Coronary artery (tissue), 2 donors: ENCODE results near the gene METTL22.
A peak's percentile ranks its signal among the peaks of the same experiment; 100 is the strongest.

Experiments
- DNase-seq: peaks from one replicate; pipeline ENCODE4 v3.0.0-alpha.2; 2017; ENCODE audit warnings: low spot score
- H3K27ac ChIP-seq, 2 donors: fragments of 200-600 bp; sonication (generic); one replicate each; pipeline ENCODE4 v1.5.1; 2016 to 2019
- H3K4me3 ChIP-seq: fragments of 200-600 bp; sonication (generic); 2 replicates; pipeline ENCODE4 v1.5.1; 2016; ENCODE audit warnings: mild to moderate bottlenecking, moderate library complexity
- TF ChIP-seq, protein P1 (sequence below): fragments of 200-600 bp; sonication (generic); IDR thresholded peaks from one replicate; pipeline ENCODE4 v1.5.1; 2019; ENCODE audit warnings: antibody characterized with exemption

The METTL22 gene

GRCh38 chr16:8625491-8626087 lies 4.1 kb downstream of the METTL22 start:
- Histone ChIP-seq H3K4me3 (no peak overlapping the region), H3K27ac (no peak overlapping the region)
- no peak for DNase-seq
- TF ChIP-seq, protein P1, sequence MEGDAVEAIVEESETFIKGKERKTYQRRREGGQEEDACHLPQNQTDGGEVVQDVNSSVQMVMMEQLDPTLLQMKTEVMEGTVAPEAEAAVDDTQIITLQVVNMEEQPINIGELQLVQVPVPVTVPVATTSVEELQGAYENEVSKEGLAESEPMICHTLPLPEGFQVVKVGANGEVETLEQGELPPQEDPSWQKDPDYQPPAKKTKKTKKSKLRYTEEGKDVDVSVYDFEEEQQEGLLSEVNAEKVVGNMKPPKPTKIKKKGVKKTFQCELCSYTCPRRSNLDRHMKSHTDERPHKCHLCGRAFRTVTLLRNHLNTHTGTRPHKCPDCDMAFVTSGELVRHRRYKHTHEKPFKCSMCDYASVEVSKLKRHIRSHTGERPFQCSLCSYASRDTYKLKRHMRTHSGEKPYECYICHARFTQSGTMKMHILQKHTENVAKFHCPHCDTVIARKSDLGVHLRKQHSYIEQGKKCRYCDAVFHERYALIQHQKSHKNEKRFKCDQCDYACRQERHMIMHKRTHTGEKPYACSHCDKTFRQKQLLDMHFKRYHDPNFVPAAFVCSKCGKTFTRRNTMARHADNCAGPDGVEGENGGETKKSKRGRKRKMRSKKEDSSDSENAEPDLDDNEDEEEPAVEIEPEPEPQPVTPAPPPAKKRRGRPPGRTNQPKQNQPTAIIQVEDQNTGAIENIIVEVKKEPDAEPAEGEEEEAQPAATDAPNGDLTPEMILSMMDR = no peak

DNA sequence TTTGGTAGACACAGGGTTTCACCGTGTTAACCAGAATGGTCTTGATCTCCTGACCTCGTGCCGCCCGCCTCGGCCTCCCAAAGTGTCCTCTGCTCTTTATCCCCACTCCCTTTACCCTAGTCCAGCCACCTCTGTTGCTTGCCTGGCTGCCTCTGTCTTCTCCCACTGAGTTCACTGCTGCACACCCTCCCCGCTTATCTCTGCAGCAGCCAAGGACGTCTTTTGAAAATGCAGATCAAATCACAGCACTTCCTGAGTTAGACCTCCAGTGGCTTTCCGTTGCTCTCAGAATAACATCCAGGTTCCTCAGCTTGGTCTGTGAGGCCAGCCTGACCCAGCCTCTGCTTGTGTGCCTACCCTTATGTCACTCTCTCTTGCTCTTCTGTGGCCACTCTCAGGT lies 5.4 kb downstream of the METTL22 start:
- DNase-seq = no peak
- no peak overlapping the region for H3K4me3 ChIP-seq
- TF ChIP-seq, protein P1 = no peak
- H3K27ac ChIP-seq = no peak overlapping the region

- TF ChIP-seq, protein P1 = no peak
- DNase-seq = no peak
- no peak overlapping the region for H3K27ac ChIP-seq
- no peak overlapping the region for H3K4me3 ChIP-seq
Measured at GRCh38 chr16:8627456-8627855, 6.0 kb downstream of the METTL22 start.

- no peak for DNase-seq
- Histone ChIP-seq H3K4me3 (no peak overlapping the region), H3K27ac (no peak overlapping the region)
- TF ChIP-seq, protein P1 = no peak
Measured at GRCh38 chr16:8628981-8629725, 7.7 kb downstream of the METTL22 start.

GRCh38 chr16:8630255-8630953 lies 8.9 kb downstream of the METTL22 start:
- DNase-seq = no peak
- no peak overlapping the region for H3K27ac ChIP-seq
- TF ChIP-seq, protein P1 = no peak
- no peak overlapping the region for H3K4me3 ChIP-seq

DNA sequence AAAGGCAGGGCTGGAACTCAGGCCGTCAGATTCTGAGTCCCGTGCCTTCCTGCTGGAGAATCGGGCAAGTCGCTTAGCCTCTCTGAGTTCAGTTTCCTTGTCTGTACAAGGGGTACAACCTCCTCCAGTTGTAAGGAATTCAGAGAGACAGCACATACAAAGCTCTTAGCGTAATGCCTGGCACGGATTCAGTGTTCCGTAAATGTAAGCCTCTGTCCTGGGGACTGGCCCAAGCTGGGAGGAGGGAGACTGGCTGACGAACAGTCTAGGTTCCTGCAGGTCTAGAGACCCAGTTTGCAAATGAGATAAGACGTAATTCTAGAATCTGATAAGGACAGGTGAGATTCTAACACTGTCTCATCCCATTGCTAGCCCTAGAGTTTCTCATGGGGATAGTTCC lies 9.9 kb downstream of the METTL22 start:
- no peak for DNase-seq
- TF ChIP-seq, protein P1 = no peak
- Histone ChIP-seq H3K27ac (peak overlapping the region in 1 of 2 donors; percentile 65), H3K4me3 (no peak overlapping the region)
